Liver (tissue), 9 donors: ENCODE results near the gene PGAP1. TPM values are rescaled to one million over a fixed set of nuclear protein-coding genes. Genes with fewer than 3 reads are reported as not detected.

Experiments
- DNase-seq: peaks from one replicate; pipeline ENCODE4 v3.0.0-alpha.2; 2017; ENCODE audit warnings: low spot score
- H3K27ac ChIP-seq, 2 donors: one replicate each; pipeline ENCODE4 v1.7.0; 2013; ENCODE audit warnings: inconsistent platforms in 2 of 2, low read length in 2 of 2, control low read depth in 1 of 2, low read depth in 1 of 2, mild to moderate bottlenecking in 1 of 2
- H3K27me3 ChIP-seq, 4 donors: one replicate each; pipeline versions ENCODE4 v1.6.1 to v1.7.0; 2013; ENCODE audit warnings: low read length in 3 of 4, inconsistent platforms in 1 of 4, mild to moderate bottlenecking in 1 of 4, moderate library complexity in 1 of 4; ENCODE audit not compliant: control insufficient read depth in 4 of 4, insufficient read depth in 4 of 4
- H3K36me3 ChIP-seq, 4 donors: one replicate each; pipeline versions ENCODE4 v1.6.1 to v1.7.0; 2013; ENCODE audit warnings: low read length in 3 of 4, mild to moderate bottlenecking in 3 of 4, low read depth in 1 of 4, moderate library complexity in 1 of 4; ENCODE audit not compliant: control insufficient read depth in 4 of 4, insufficient read depth in 3 of 4
- H3K4me1 ChIP-seq, 4 donors: one replicate each; pipeline versions ENCODE4 v1.6.1 to v1.7.0; 2013; ENCODE audit warnings: low read length in 3 of 4, mild to moderate bottlenecking in 3 of 4, moderate library complexity in 1 of 4; ENCODE audit not compliant: control insufficient read depth in 4 of 4, insufficient read depth in 4 of 4
- H3K4me3 ChIP-seq, 3 donors: one replicate each; pipeline versions ENCODE4 v1.6.1 to v1.7.0; 2013; ENCODE audit warnings: low read length in 3 of 3, control low read depth in 1 of 3, low read depth in 1 of 3, mild to moderate bottlenecking in 1 of 3
- H3K9ac ChIP-seq, 2 donors: one replicate each; pipeline ENCODE4 v1.7.0; 2013; ENCODE audit warnings: low read length in 2 of 2, mild to moderate bottlenecking in 2 of 2, moderate library complexity in 2 of 2, control low read depth in 1 of 2, low read depth in 1 of 2
- H3K9me3 ChIP-seq, 4 donors: one replicate each; pipeline versions ENCODE4 v1.6.1 to v1.7.0; 2013; ENCODE audit warnings: low read length in 3 of 4; ENCODE audit not compliant: control insufficient read depth in 4 of 4
- EGR1 ChIP-seq, 2 donors: IDR thresholded peaks; 2 replicates each; pipeline ENCODE4 v1.6.1; 2016 to 2018; ENCODE audit warnings: antibody characterized with exemption in 2 of 2, low read depth in 2 of 2
- FOXA1 ChIP-seq: IDR thresholded peaks from 2 replicates; pipeline ENCODE4 v1.6.1; 2016; ENCODE audit warnings: antibody characterized with exemption
- NR2F2 ChIP-seq: IDR thresholded peaks from 2 replicates; pipeline ENCODE4 v1.6.1; 2016; ENCODE audit warnings: antibody characterized with exemption
- RAD21 ChIP-seq, 2 donors: IDR thresholded peaks; 2 replicates each; pipeline ENCODE4 v1.6.1; 2016; ENCODE audit warnings: antibody characterized with exemption in 2 of 2, mild to moderate bottlenecking in 2 of 2
- RXRA ChIP-seq, 2 donors: IDR thresholded peaks; 2 replicates each; pipeline ENCODE4 v1.6.1; 2017 to 2018; ENCODE audit warnings: antibody characterized with exemption in 2 of 2, mild to moderate bottlenecking in 1 of 2
- SP1 ChIP-seq: IDR thresholded peaks from 2 replicates; pipeline ENCODE4 v1.6.1; 2018; ENCODE audit warnings: antibody characterized with exemption, mild to moderate bottlenecking
- TAF1 ChIP-seq: conservative IDR thresholded peaks from 2 replicates; pipeline ENCODE4 v1.6.1; 2016; ENCODE audit warnings: antibody characterized with exemption, mild to moderate bottlenecking
- YY1 ChIP-seq: IDR thresholded peaks from 2 replicates; pipeline ENCODE4 v1.6.1; 2016; ENCODE audit warnings: antibody characterized with exemption, mild to moderate bottlenecking
- WGBS: extraction: QIAGEN DNeasy Blood & Tissue Kit; methylation state at CpG from one replicate; pipeline ENCODE4 v1.1.7; 2013; 5-methylcytosine and 5-hydroxymethylcytosine counted together
- polyA plus RNA-seq, 2 donors: library from polyadenylated mRNA; stranded (reverse) in 1 of 2; unstranded in 1 of 2; fragments of 200-250 nt in 1 of 2; fragments of >200 nt in 1 of 2; fragmentation: Nextera tagmentation in 1 of 2; extraction: Ambion mirVana in 1 of 2; gene quantifications; one replicate each; pipeline versions ENCODE4 v1.2.1 to v1.2.3, GENCODE V29; 2013 to 2015
- total RNA-seq, 2 donors: library from RNA; depleted of rRNA; stranded (reverse); fragments of >200 nt; gene quantifications; one replicate each; pipeline ENCODE4 v1.2.3, GENCODE V29; 2014
- TF ChIP-seq, protein P1 (sequence below): IDR thresholded peaks from 2 replicates; pipeline ENCODE4 v1.6.1; 2016; ENCODE audit warnings: antibody characterized with exemption
- TF ChIP-seq, protein P2 (sequence below): IDR thresholded peaks from 2 replicates; pipeline ENCODE4 v1.6.1; 2016; ENCODE audit warnings: antibody characterized with exemption
- TF ChIP-seq, protein P3 (sequence below): IDR thresholded peaks from 2 replicates; pipeline ENCODE4 v1.6.1; 2016; ENCODE audit warnings: antibody characterized with exemption
- TF ChIP-seq, protein P4 (sequence below): fragments of 150-350 bp; IDR thresholded peaks from 2 replicates; pipeline ENCODE4 v1.5.1; 2017; ENCODE audit warnings: improper control_type of control experiment, low read depth, low read length; ENCODE audit not compliant: missing input control
- TF ChIP-seq, protein P5 (sequence below): IDR thresholded peaks from 2 replicates; pipeline ENCODE4 v1.6.1; 2016; ENCODE audit warnings: antibody characterized with exemption, mild to moderate bottlenecking
- donor health status: healthy.
- donor health status: healthy.
- donor health status: healthy.
- donor health status: healthy.
- donor health status: healthy.

PGAP1 gene
- total and polyA plus RNA-seq, 4 donors = 0.54 to 5.8 (median 2.3) TPM

DNA sequence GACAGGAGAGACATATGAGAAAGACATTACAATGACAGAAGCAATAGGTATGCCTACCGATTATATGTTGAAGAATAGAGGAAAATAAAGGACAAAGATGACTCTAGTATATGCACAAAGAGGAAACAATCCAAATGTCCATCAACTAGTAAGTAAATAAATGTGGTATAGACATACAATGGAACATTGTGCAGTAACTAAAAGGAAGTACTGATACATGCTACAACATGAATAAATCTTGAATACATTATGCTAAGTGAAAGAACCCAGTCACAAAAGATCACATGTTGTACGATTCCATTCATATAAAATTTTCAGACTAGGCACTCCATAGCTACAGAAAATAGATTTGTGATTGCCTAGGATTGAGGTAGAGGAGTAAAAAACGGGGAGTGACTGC lies 28.5 kb upstream of the PGAP1 start:
- WGBS = 58% methylated on average over 3 of the region's 3 CpGs
- no peak overlapping the region for H3K4me3 ChIP-seq
- peaks cover 0 to 5% (median 4%) of the 10 kb centered on the region in 4 donors for H3K4me1 ChIP-seq
- H3K27me3 ChIP-seq = no peaks in the 10 kb centered on the region
- DNase-seq = no peak
- no peak overlapping the region for H3K27ac ChIP-seq
- no peaks in the 10 kb centered on the region for H3K36me3 ChIP-seq
- TF ChIP-seq NR2F2 = no peak
- no peak for TF ChIP-seq RAD21 (IDR thresholded peaks at IDR 0.05)
- TF ChIP-seq RXRA (IDR thresholded peaks at IDR 0.05) = no peak
- TF ChIP-seq, protein P1, sequence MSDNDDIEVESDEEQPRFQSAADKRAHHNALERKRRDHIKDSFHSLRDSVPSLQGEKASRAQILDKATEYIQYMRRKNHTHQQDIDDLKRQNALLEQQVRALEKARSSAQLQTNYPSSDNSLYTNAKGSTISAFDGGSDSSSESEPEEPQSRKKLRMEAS = no peak
- TF ChIP-seq, protein P2, sequence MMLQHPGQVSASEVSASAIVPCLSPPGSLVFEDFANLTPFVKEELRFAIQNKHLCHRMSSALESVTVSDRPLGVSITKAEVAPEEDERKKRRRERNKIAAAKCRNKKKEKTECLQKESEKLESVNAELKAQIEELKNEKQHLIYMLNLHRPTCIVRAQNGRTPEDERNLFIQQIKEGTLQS = no peak
- TF ChIP-seq EGR1 (IDR thresholded peaks at IDR 0.05; ENCODE audit: low read depth in 2 of 2) = no peak
- TF ChIP-seq, protein P3, sequence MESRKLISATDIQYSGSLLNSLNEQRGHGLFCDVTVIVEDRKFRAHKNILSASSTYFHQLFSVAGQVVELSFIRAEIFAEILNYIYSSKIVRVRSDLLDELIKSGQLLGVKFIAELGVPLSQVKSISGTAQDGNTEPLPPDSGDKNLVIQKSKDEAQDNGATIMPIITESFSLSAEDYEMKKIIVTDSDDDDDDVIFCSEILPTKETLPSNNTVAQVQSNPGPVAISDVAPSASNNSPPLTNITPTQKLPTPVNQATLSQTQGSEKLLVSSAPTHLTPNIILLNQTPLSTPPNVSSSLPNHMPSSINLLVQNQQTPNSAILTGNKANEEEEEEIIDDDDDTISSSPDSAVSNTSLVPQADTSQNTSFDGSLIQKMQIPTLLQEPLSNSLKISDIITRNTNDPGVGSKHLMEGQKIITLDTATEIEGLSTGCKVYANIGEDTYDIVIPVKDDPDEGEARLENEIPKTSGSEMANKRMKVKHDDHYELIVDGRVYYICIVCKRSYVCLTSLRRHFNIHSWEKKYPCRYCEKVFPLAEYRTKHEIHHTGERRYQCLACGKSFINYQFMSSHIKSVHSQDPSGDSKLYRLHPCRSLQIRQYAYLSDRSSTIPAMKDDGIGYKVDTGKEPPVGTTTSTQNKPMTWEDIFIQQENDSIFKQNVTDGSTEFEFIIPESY = no peak
- TF ChIP-seq, protein P4, sequence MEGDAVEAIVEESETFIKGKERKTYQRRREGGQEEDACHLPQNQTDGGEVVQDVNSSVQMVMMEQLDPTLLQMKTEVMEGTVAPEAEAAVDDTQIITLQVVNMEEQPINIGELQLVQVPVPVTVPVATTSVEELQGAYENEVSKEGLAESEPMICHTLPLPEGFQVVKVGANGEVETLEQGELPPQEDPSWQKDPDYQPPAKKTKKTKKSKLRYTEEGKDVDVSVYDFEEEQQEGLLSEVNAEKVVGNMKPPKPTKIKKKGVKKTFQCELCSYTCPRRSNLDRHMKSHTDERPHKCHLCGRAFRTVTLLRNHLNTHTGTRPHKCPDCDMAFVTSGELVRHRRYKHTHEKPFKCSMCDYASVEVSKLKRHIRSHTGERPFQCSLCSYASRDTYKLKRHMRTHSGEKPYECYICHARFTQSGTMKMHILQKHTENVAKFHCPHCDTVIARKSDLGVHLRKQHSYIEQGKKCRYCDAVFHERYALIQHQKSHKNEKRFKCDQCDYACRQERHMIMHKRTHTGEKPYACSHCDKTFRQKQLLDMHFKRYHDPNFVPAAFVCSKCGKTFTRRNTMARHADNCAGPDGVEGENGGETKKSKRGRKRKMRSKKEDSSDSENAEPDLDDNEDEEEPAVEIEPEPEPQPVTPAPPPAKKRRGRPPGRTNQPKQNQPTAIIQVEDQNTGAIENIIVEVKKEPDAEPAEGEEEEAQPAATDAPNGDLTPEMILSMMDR = no peak
- TF ChIP-seq YY1 = no peak
- TF ChIP-seq FOXA1 = no peak
- TF ChIP-seq, protein P5, sequence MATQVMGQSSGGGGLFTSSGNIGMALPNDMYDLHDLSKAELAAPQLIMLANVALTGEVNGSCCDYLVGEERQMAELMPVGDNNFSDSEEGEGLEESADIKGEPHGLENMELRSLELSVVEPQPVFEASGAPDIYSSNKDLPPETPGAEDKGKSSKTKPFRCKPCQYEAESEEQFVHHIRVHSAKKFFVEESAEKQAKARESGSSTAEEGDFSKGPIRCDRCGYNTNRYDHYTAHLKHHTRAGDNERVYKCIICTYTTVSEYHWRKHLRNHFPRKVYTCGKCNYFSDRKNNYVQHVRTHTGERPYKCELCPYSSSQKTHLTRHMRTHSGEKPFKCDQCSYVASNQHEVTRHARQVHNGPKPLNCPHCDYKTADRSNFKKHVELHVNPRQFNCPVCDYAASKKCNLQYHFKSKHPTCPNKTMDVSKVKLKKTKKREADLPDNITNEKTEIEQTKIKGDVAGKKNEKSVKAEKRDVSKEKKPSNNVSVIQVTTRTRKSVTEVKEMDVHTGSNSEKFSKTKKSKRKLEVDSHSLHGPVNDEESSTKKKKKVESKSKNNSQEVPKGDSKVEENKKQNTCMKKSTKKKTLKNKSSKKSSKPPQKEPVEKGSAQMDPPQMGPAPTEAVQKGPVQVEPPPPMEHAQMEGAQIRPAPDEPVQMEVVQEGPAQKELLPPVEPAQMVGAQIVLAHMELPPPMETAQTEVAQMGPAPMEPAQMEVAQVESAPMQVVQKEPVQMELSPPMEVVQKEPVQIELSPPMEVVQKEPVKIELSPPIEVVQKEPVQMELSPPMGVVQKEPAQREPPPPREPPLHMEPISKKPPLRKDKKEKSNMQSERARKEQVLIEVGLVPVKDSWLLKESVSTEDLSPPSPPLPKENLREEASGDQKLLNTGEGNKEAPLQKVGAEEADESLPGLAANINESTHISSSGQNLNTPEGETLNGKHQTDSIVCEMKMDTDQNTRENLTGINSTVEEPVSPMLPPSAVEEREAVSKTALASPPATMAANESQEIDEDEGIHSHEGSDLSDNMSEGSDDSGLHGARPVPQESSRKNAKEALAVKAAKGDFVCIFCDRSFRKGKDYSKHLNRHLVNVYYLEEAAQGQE = no peak
- no peak overlapping the region for H3K9ac ChIP-seq
- no peaks in the 10 kb centered on the region for H3K9me3 ChIP-seq

DNA sequence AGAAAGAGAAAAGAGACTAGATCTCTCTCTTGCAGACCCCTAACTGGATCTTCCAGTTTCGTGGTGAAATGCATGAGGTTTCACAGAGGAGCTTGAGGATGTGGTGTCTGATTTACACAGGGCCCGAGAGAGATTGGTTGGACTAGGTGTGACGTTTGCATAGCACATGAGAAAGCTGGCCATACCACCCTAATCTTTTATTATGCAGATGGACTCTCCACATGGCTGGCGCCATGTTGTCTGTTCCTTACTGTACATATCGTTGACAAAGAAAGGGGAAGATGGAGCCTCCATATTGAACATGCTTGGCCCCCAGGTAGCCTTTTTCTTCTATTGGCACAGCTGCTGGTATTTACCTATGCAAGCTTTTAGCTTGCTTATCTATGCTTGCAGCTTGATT lies 27.5 kb upstream of the PGAP1 start:
- no peaks in the 10 kb centered on the region for H3K4me1 ChIP-seq
- no peak overlapping the region for H3K27ac ChIP-seq
- H3K4me3 ChIP-seq = no peak overlapping the region
- DNase-seq = no peak
- WGBS = 87% methylated on average over 5 of the region's 5 CpGs
- no peaks in the 10 kb centered on the region for H3K27me3 ChIP-seq
- no peak overlapping the region for H3K9ac ChIP-seq
- H3K36me3 ChIP-seq = no peaks in the 10 kb centered on the region
- H3K9me3 ChIP-seq = no peaks in the 10 kb centered on the region
- TF ChIP-seq NR2F2 (no peak), RXRA (IDR thresholded peaks at IDR 0.05) (no peak), TAF1 (no peak), SP1 (no peak)
- TF ChIP-seq, protein P1 = no peak
- TF ChIP-seq, protein P3 = no peak
- TF ChIP-seq, protein P5 = no peak
- TF ChIP-seq, protein P2 = no peak
- TF ChIP-seq, protein P4 = no peak
